Heart left ventricle (tissue), 16 donors: Measurements from ENCODE around the gene DCDC2C. TPM values are rescaled to one million over a fixed set of nuclear protein-coding genes. Genes with fewer than 3 reads are reported as not detected.
A peak's percentile ranks its signal among the peaks of the same experiment; 100 is the strongest.

Experiments used
- ATAC-seq, 4 donors: fragments of 200-7000 bp; cut with Tn5 transposase; one replicate each; pipeline ENCODE4 v1.9.1; 2020 to 2022; ENCODE audit warnings: moderate library complexity in 4 of 4, mild to moderate bottlenecking in 3 of 4, moderate number of reproducible peaks in 1 of 4
- DNase-seq, 5 donors: peaks; one replicate each; pipeline ENCODE4 v3.0.0-alpha.2; 2020
- H3K27ac ChIP-seq, 12 donors: fragments of 200-600 bp; sonication (generic) in 4 of 12; one replicate each; pipeline versions ENCODE4 v1.5.0 to v1.8.0; 2016 to 2022; ENCODE audit warnings: mild to moderate bottlenecking in 2 of 12
- H3K27me3 ChIP-seq, 9 donors: fragments of 200-600 bp; sonication (generic) in 2 of 9; one replicate each; pipeline versions ENCODE4 v1.5.1 to v1.8.0; 2016 to 2022; ENCODE audit warnings: mild to moderate bottlenecking in 3 of 9
- H3K36me3 ChIP-seq, 9 donors: fragments of 200-600 bp; sonication (generic) in 2 of 9; one replicate each; pipeline versions ENCODE4 v1.5.0 to v1.8.0; 2018 to 2022; ENCODE audit warnings: mild to moderate bottlenecking in 2 of 9
- H3K4me1 ChIP-seq, 12 donors: fragments of 200-600 bp; sonication (generic) in 4 of 12; one replicate each; pipeline versions ENCODE4 v1.5.0 to v1.8.0; 2016 to 2022; ENCODE audit warnings: mild to moderate bottlenecking in 3 of 12
- H3K4me3 ChIP-seq, 12 donors: fragments of 200-600 bp; sonication (generic) in 4 of 12; one replicate each; pipeline versions ENCODE4 v1.5.0 to v1.8.0; 2017 to 2022; ENCODE audit warnings: mild to moderate bottlenecking in 9 of 12, moderate library complexity in 4 of 12
- H3K9me3 ChIP-seq, 12 donors: fragments of 200-600 bp; sonication (generic) in 4 of 12; one replicate each; pipeline versions ENCODE4 v1.5.0 to v1.8.0; 2016 to 2022; ENCODE audit warnings: mild to moderate bottlenecking in 1 of 12
- CTCF ChIP-seq, 12 donors: fragments of 200-600 bp; sonication (generic) in 4 of 12; IDR thresholded peaks; one replicate each; pipeline versions ENCODE4 v1.5.0 to v1.8.0; 2018 to 2022; ENCODE audit warnings: antibody characterized with exemption in 12 of 12, mild to moderate bottlenecking in 5 of 12
- POLR2A ChIP-seq, 2 donors: fragments of 450-650 bp; IDR thresholded peaks; one replicate each; pipeline ENCODE4 v1.6.1; 2017; ENCODE audit warnings: antibody characterized with exemption in 2 of 2, mild to moderate bottlenecking in 2 of 2, moderate library complexity in 2 of 2
- WGBS, 4 donors: extraction: QIAGEN DNeasy Blood & Tissue Kit in 2 of 4; methylation state at CpG; one replicate each; pipeline versions ENCODE4 v1.1.5 to v1.1.7; 2013 to 2018; 5-methylcytosine and 5-hydroxymethylcytosine counted together
- intact Hi-C, 10 donors: fragments of 100-400 bp; cut with DNase I; formaldehyde crosslinking; loops; one replicate each; pipeline versions ENCODE4 v1.11.1 to v1.14.2; 2022
- polyA plus RNA-seq, 2 donors: library from polyadenylated mRNA; stranded (reverse); fragments of 200-250 nt; gene quantifications; one replicate each; pipeline ENCODE4 v1.2.3, GENCODE V29; 2013
- total RNA-seq, 9 donors: library from RNA; depleted of rRNA in 2 of 9; stranded (reverse); fragments of >200 nt in 2 of 9; fragmentation: NEBNext Ultra II Directional in 3 of 9; extraction: Animal tissue kit (Norgen Biotek cat#: 25700) in 3 of 9; gene quantifications; one replicate each; pipeline versions ENCODE4 v1.1.0 to v1.2.4, GENCODE V29; 2016 to 2023
- donor health status: ischemic (EF 13 %, LVEDD 7.1; RV severe dilation, severe dysfunction).
- donor health status: healthy with polysubstance abuse.
- donor health status: DM: no; HTN: yes; CAD: no.
- donor health status: DM: no; HTN: no; CAD: no.
- donor health status: ischemic (EF 25% LVEDD 6.9; RV normal size, moderate dysfunction).
- donor health status: ischemic (EF 25% LVEDD 5.7; RV mildly dilated, moderate dysfunction).
- donor health status: healthy.
- donor health status: DM: yes; HTN: yes; CAD: no.
- donor health status: ischemic (EF 35%, LVEDD 5.7; RV mildly dilated, moderate dysfunction).
- donor health status: nonischemic (EF 11% LVEDD 7.7; RV severe dilation, severe dysfunction).
- donor health status: DM: yes; HTN: yes; CAD: no.
- donor health status: PGD.
- donor health status: ischemic (EF 29% LVEDD 5.4; RV normal size, mild dysfunction).
- donor health status: nonischemic (EF 23%, LVEDD 6.1; RV moderate dilation, normal function).

Gene DCDC2C
- total and polyA plus RNA-seq, 11 donors = not detected

DNA sequence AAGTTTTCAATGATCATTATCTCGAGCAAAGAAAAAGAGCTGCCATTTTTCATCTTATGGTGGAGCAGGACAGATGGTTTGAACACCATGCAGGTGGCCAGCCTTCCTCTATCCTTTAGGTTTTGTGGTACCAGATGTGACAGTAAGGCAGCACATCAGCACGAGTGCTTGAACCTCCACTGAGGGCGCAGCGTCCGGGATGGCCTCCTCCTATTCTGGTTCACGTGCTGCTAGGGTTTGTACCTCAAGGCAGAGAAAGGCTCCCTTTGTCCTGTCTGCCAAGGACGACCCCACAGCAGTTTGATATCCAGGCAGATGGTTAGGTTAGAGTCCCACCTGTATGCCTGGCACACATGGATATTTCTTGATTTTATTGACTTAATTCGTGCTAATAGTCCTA lies 50.2 kb downstream of the DCDC2C start:
- no peak for DNase-seq
- intact Hi-C loops = no loop called here
- ATAC-seq = no peak
- Histone ChIP-seq H3K36me3 (no peaks in the 10 kb centered on the region), H3K27me3 (peaks cover 0 to 23% (median 0%) of the 10 kb centered on the region in 9 donors), H3K4me1 (no peaks in the 10 kb centered on the region), H3K4me3 (no peak overlapping the region), H3K9me3 (no peaks in the 10 kb centered on the region), H3K27ac (no peak overlapping the region)
- TF ChIP-seq CTCF (IDR thresholded peaks at IDR 0.05) (no peak), POLR2A (IDR thresholded peaks at IDR 0.05) (no peak)
- 84 to 88% (median 86%) methylated on average over 8 of the region's 8 CpGs for WGBS, 4 donors

GRCh38 chr2:3754280-3754679 lies 50.9 kb downstream of the DCDC2C start:
- WGBS, 4 donors = 35 to 39% (median 38%) methylated on average over 5 of the region's 5 CpGs
- H3K27ac ChIP-seq = no peak overlapping the region
- no peak for TF ChIP-seq CTCF (IDR thresholded peaks at IDR 0.05)
- no peak for TF ChIP-seq POLR2A (IDR thresholded peaks at IDR 0.05)
- H3K9me3 ChIP-seq = no peaks in the 10 kb centered on the region
- no peak for ATAC-seq
- H3K4me3 ChIP-seq = no peak overlapping the region
- peaks cover 0 to 23% (median 0%) of the 10 kb centered on the region in 9 donors for H3K27me3 ChIP-seq
- no peaks in the 10 kb centered on the region for H3K4me1 ChIP-seq
- intact Hi-C loops = no loop called here
- H3K36me3 ChIP-seq = no peaks in the 10 kb centered on the region
- DNase-seq = no peak

- Histone ChIP-seq H3K9me3 (no peaks in the 10 kb centered on the region), H3K27me3 (peaks cover 0 to 27% (median 0%) of the 10 kb centered on the region in 9 donors), H3K4me1 (no peaks in the 10 kb centered on the region), H3K4me3 (no peak overlapping the region), H3K27ac (no peak overlapping the region), H3K36me3 (no peaks in the 10 kb centered on the region)
- no peak for DNase-seq
- intact Hi-C loops = no loop called here
- TF ChIP-seq POLR2A (IDR thresholded peaks at IDR 0.05) (no peak), CTCF (IDR thresholded peaks at IDR 0.05) (no peak)
- 80 to 88% (median 82%) methylated on average over 3 of the region's 3 CpGs for WGBS, 4 donors
- ATAC-seq = peak in 1 of 4 donors; percentile 24
These were observed 51.4 kb downstream of the DCDC2C start for GRCh38 chr2:3754795-3755194.

GRCh38 chr2:3755277-3755676 lies 51.9 kb downstream of the DCDC2C start:
- Histone ChIP-seq H3K4me3 (no peak overlapping the region), H3K9me3 (no peaks in the 10 kb centered on the region), H3K27me3 (peaks cover 0 to 30% (median 0%) of the 10 kb centered on the region in 9 donors), H3K4me1 (no peaks in the 10 kb centered on the region), H3K36me3 (no peaks in the 10 kb centered on the region), H3K27ac (no peak overlapping the region)
- no peak for DNase-seq
- intact Hi-C loops = no loop called here
- no peak for ATAC-seq
- 82 to 86% (median 84%) methylated on average over 3 of the region's 3 CpGs for WGBS, 4 donors
- TF ChIP-seq CTCF (IDR thresholded peaks at IDR 0.05) (no peak), POLR2A (IDR thresholded peaks at IDR 0.05) (no peak)
